PC-3 (cell line): ENCODE data around the gene CHM.

ENCODE experiments used
- EZH2 ChIP-seq: fragments of 300-600 bp; sonication (generic); IDR thresholded peaks from one replicate; pipeline ENCODE4 v1.6.1; 2017; ENCODE audit warnings: antibody characterized with exemption, mild to moderate bottlenecking, low read length; ENCODE audit not compliant: unreplicated experiment
- EZH2phosphoT487 ChIP-seq: fragments of 300-600 bp; sonication (generic); IDR thresholded peaks from 2 replicates; pipeline ENCODE4 v1.6.1; 2018; ENCODE audit warnings: mild to moderate bottlenecking, antibody characterized with exemption, low read length, borderline replicate concordance
- TF ChIP-seq, protein P1 (sequence below): fragments of 300-600 bp; sonication (generic); conservative IDR thresholded peaks from 2 replicates; pipeline ENCODE4 v1.5.1; 2017; ENCODE audit warnings: antibody characterized with exemption, low read depth, mild to moderate bottlenecking, low read length

DNA sequence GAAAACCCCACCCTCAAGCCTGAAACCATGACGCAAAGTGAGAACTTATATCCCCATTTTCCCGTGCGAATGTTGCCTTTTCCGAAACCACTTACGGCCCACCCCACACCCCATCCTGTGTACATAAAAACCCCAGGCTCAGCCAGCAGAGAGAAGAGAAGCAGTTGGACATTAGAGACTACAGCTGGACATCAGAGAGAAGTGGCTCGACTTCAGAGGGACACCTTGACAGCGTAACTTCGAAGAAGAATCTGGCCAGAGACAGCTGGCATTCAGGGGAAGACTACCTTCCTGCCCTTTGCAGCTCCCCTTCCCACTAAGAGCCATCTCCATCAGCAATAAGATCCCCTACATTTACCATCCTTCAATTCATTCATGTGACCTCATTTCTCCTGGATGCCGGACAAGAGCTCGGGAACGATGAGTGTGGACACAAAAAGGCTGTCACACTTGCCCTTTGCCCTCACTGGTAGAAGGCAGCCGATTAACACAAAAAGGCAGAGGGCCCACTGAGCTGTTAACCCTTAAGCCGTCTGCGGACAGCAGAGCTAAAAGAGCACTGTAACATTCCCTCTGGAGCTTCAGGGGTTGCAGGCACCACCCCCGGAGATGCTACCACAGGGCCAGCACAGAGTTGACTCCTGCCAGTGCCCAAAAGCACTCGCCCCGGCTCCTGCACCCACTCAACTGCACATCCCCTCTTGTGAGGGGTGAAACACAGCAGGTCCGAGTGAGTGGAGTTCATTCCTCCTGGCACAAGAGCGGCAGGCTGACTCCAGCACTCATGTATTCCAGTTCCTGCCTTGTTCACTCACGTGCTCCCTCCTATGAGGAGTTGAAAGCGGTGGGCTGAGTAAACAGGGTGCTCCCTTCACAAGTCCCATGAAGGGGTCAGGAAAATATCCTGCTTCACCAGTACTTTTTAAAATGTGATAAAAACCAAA, 7.5 kb downstream of the CHM start:
- TF ChIP-seq, protein P1, sequence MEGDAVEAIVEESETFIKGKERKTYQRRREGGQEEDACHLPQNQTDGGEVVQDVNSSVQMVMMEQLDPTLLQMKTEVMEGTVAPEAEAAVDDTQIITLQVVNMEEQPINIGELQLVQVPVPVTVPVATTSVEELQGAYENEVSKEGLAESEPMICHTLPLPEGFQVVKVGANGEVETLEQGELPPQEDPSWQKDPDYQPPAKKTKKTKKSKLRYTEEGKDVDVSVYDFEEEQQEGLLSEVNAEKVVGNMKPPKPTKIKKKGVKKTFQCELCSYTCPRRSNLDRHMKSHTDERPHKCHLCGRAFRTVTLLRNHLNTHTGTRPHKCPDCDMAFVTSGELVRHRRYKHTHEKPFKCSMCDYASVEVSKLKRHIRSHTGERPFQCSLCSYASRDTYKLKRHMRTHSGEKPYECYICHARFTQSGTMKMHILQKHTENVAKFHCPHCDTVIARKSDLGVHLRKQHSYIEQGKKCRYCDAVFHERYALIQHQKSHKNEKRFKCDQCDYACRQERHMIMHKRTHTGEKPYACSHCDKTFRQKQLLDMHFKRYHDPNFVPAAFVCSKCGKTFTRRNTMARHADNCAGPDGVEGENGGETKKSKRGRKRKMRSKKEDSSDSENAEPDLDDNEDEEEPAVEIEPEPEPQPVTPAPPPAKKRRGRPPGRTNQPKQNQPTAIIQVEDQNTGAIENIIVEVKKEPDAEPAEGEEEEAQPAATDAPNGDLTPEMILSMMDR: no peak
- TF ChIP-seq EZH2phosphoT487 (no peak), EZH2 (no peak)
